ENCODE results near the gene ZDHHC22. TPM values are rescaled to one million over a fixed set of nuclear protein-coding genes. Genes with fewer than 3 reads are reported as not detected.

The ZDHHC22 gene
- polyA plus RNA-seq, 1 of the 3 experiments (the other 2 are of a cell fraction) = not detected

- POLR2A ChIA-PET = no interaction called here
- H3K9me2 ChIP-seq = no peaks in the 10 kb centered on the region
- no peak overlapping the region for H3K27ac ChIP-seq (ENCODE audit: low read depth in 2 of 2, low read length in 1 of 2)
- H3K79me2 ChIP-seq (ENCODE audit: insufficient read depth) = peaks cover 11% of the 10 kb centered on the region; the same call in 1 of the 2 replicates
- H3K9ac ChIP-seq = no peak overlapping the region
- H3K27me3 ChIP-seq (ENCODE audit: insufficient read depth) = no peaks in the 10 kb centered on the region
- no peaks in the 10 kb centered on the region for H3F3A ChIP-seq (replicated peaks; ENCODE audit: insufficient read depth)
- no peak overlapping the region for H3K4me3 ChIP-seq (ENCODE audit: low read depth in 2 of 2, low read length in 1 of 2)
- no peak for DNase-seq
- H4K20me1 ChIP-seq (ENCODE audit: insufficient read depth) = no peaks in the 10 kb centered on the region
- TF ChIP-seq IRF3 (IDR thresholded peaks at IDR 0.05; ENCODE audit: low read depth, low read length) (no peak), PBX3 (IDR thresholded peaks at IDR 0.05) (no peak), JUND (IDR thresholded peaks at IDR 0.05) (no peak), FOSL2 (IDR thresholded peaks at IDR 0.05; ENCODE audit: borderline replicate concordance, low read depth) (no peak), RFX5 (IDR thresholded peaks at IDR 0.05; ENCODE audit: low read length) (no peak), TAF1 (IDR thresholded peaks at IDR 0.05; ENCODE audit: borderline replicate concordance, low read depth, low read length) (no peak), POLR2AphosphoS5 (IDR thresholded peaks at IDR 0.05; ENCODE audit: low read depth, low read length) (no peak), CTCF (IDR thresholded peaks at IDR 0.05) (no peak), GABPA (IDR thresholded peaks at IDR 0.05; ENCODE audit: low read depth) (no peak), EZH2phosphoT487 (IDR thresholded peaks at IDR 0.05; ENCODE audit: borderline replicate concordance, low read depth) (no peak)
- H3K9me3 ChIP-seq = no peaks in the 10 kb centered on the region
- peaks cover 0 to 2% of the 10 kb centered on the region in 2 experiments; a peak in 1 of 4 replicates for H3K4me1 ChIP-seq (ENCODE audit: control insufficient read depth in 1 of 2, insufficient read depth in 2 of 2, low read depth in 1 of 2, low read length in 1 of 2)
- no peak overlapping the region for H2AFZ ChIP-seq (ENCODE audit: low read depth)
- CTCF ChIA-PET = interaction anchor here (0.8 to 1.6 kb wide), 3 partner anchors 17 to 231 kb away, joined by 3 to 4 read pairs (median 3); no protein-coding TSS in a partner anchor
- peaks cover 46 to 61% of the 10 kb centered on the region in 2 experiments for H3K36me3 ChIP-seq (replicated peaks in 1 of 2; ENCODE audit: control insufficient read depth in 1 of 2, insufficient read depth in 2 of 2, low read length in 1 of 2)
- no peak overlapping the region for H3K4me2 ChIP-seq
- WGBS (ENCODE audit: low lambda C conversion rate) = 100% methylated on average over 2 of the region's 2 CpGs
Observed at GRCh38 chr14:77107228-77107627, 34.4 kb downstream of the ZDHHC22 start.

GRCh38 chr14:77106666-77107065, 34.9 kb downstream of the ZDHHC22 start:
- Histone ChIP-seq H3K36me3 (replicated peaks in 1 of 2; ENCODE audit: control insufficient read depth in 1 of 2, insufficient read depth in 2 of 2, low read length in 1 of 2) (peaks cover 42 to 55% of the 10 kb centered on the region in 2 experiments), H3K9me3 (no peaks in the 10 kb centered on the region), H3F3A (replicated peaks; ENCODE audit: insufficient read depth) (no peaks in the 10 kb centered on the region), H3K4me3 (ENCODE audit: low read depth in 2 of 2, low read length in 1 of 2) (no peak overlapping the region), H3K9me2 (no peaks in the 10 kb centered on the region), H3K9ac (no peak overlapping the region), H3K27ac (ENCODE audit: low read depth in 2 of 2, low read length in 1 of 2) (no peak overlapping the region), H3K27me3 (ENCODE audit: insufficient read depth) (no peaks in the 10 kb centered on the region), H3K4me1 (ENCODE audit: control insufficient read depth in 1 of 2, insufficient read depth in 2 of 2, low read depth in 1 of 2, low read length in 1 of 2) (peaks cover 0 to 2% of the 10 kb centered on the region in 2 experiments; a peak in 1 of 4 replicates), H3K4me2 (no peak overlapping the region), H4K20me1 (ENCODE audit: insufficient read depth) (no peaks in the 10 kb centered on the region), H2AFZ (ENCODE audit: low read depth) (no peak overlapping the region), H3K79me2 (ENCODE audit: insufficient read depth) (peaks cover 15% of the 10 kb centered on the region; the same call in 1 of the 2 replicates)
- ChIA-PET POLR2A (no interaction called here), CTCF (interaction anchor here (0.8 to 1.6 kb wide), 4 partner anchors 18 to 231 kb away, joined by 3 to 4 read pairs (median 3); no protein-coding TSS in a partner anchor)
- WGBS (ENCODE audit: low lambda C conversion rate) = 87% methylated on average over 3 of the region's 3 CpGs
- no peak for DNase-seq
- TF ChIP-seq RFX5 (IDR thresholded peaks at IDR 0.05; ENCODE audit: low read length) (no peak), CTCF (IDR thresholded peaks at IDR 0.05) (no peak), PBX3 (IDR thresholded peaks at IDR 0.05) (no peak), EZH2phosphoT487 (IDR thresholded peaks at IDR 0.05; ENCODE audit: borderline replicate concordance, low read depth) (no peak), USF2 (IDR thresholded peaks at IDR 0.05; ENCODE audit: borderline replicate concordance, low read depth, low read length) (no peak), POLR2AphosphoS5 (IDR thresholded peaks at IDR 0.05; ENCODE audit: low read depth, low read length) (no peak), ZBTB33 (IDR thresholded peaks at IDR 0.05; ENCODE audit: borderline replicate concordance, low read depth) (no peak), ELF1 (IDR thresholded peaks at IDR 0.05) (no peak), YY1 (IDR thresholded peaks at IDR 0.05; ENCODE audit: low read depth) (no peak)

Measured in SK-N-SH (cell line).